Activated CD4-positive, alpha-beta T cell treated with anti-CD3 and anti-CD28 coated beads for 36 hours (primary cell): Measurements from ENCODE around the gene ZNF350. TPM values are rescaled to one million over a fixed set of nuclear protein-coding genes. Genes with fewer than 3 reads are reported as not detected.

Source experiments
- ATAC-seq: fragments of 200-7000 bp; cut with Tn5 transposase; one replicate; pipeline ENCODE4 v1.10.0; 2021; ENCODE audit warnings: mild to moderate bottlenecking, moderate library complexity
- CTCF ChIA-PET: fragments of 350-600 bp; sonication (Branson Sonifier 250); formaldehyde crosslinking; loops from one replicate; lab custom pipeline; 2021; ENCODE audit warnings: antibody characterized with exemption; lab: Charles Lee
- POLR2A ChIA-PET: fragments of 350-600 bp; sonication (Branson Sonifier 250); formaldehyde crosslinking; loops from one replicate; lab custom pipeline; 2021; ENCODE audit warnings: antibody characterized with exemption, inconsistent platforms; lab: Charles Lee
- DNase-seq: peaks from one replicate; pipeline ENCODE4 v3.0.0-alpha.2; 2020
- H3K27ac Mint-ChIP-seq: one replicate; pipeline ENCODE4 v1.8.0; 2021; ENCODE audit warnings: mixed read lengths
- H3K27me3 Mint-ChIP-seq: one replicate; pipeline ENCODE4 v1.8.0; 2021; ENCODE audit warnings: mixed read lengths
- H3K36me3 Mint-ChIP-seq: one replicate; pipeline ENCODE4 v1.8.0; 2021; ENCODE audit warnings: low read depth, mixed read lengths
- H3K4me1 Mint-ChIP-seq: one replicate; pipeline ENCODE4 v1.8.0; 2021; ENCODE audit warnings: mixed read lengths
- H3K4me3 Mint-ChIP-seq: one replicate; pipeline ENCODE4 v1.8.0; 2021; ENCODE audit warnings: mild to moderate bottlenecking, moderate library complexity, mixed read lengths
- H3K9me3 Mint-ChIP-seq: one replicate; pipeline ENCODE4 v1.8.0; 2021; ENCODE audit warnings: low read depth, mixed read lengths
- intact Hi-C, 2 experiments: fragments of 100-400 bp; cut with DNase I in 1 of 2; cut with micrococcal nuclease in 1 of 2; formaldehyde crosslinking; loops; one replicate each; pipeline versions ENCODE4 v1.14.2 to v1.15.1; 2022 to 2024; cut with DNase I, micrococcal nuclease
- total RNA-seq, 2 experiments: library from RNA; stranded (reverse); gene quantifications; one replicate each; pipeline ENCODE4 v1.2.3, GENCODE V29; 2021

The ZNF350 gene
- total RNA-seq, 2 experiments from 2014 or later, result 7.1 to 7.9 TPM

GRCh38 chr19:51926784-51927741 lies 59.6 kb downstream of the ZNF350 start, which contains the start of gene ZNF613:
ZNF613 (plus strand) TSS chr19:51927472; CDS start chr19:51936221, 8,749 bp downstream.
- peak; percentile 91 for DNase-seq
- H3K27me3 Mint-ChIP-seq, result no peaks in the 10 kb centered on the region
- intact Hi-C loops, result loop anchor here (1.0 to 10.0 kb wide), 12 partner anchors 22 to 600 kb away; partner anchors contain the start of genes ZNF350 (in 2 of the 2), PPP2R1A (in 1 of the 2), ZNF615 (in 1 of the 2) and ZNF649 (in 1 of the 2)
- POLR2A ChIA-PET, result no interaction called here
- peaks cover 66% of the 10 kb centered on the region for H3K36me3 Mint-ChIP-seq
- H3K4me3 Mint-ChIP-seq, result peak within 1 kb of the TSS; percentile 95
- CTCF ChIA-PET, result interaction anchor here (0.5 kb wide), 1 partner anchor 1415 kb away, joined by 3 read pairs; no protein-coding TSS in a partner anchor
- H3K9me3 Mint-ChIP-seq, result peaks cover 54% of the 10 kb centered on the region
- ATAC-seq, result peak; percentile 95
- peaks cover 20% of the 10 kb centered on the region for H3K4me1 Mint-ChIP-seq
- peak within 1 kb of the TSS; percentile 97 for H3K27ac Mint-ChIP-seq

GRCh38 chr19:51926426-51926783 lies 60.2 kb downstream of the ZNF350 start:
- peak overlapping the region; percentile 95 for H3K4me3 Mint-ChIP-seq
- peak overlapping the region; percentile 97 for H3K27ac Mint-ChIP-seq
- H3K27me3 Mint-ChIP-seq, result no peaks in the 10 kb centered on the region
- CTCF ChIA-PET, result no interaction called here
- peaks cover 55% of the 10 kb centered on the region for H3K9me3 Mint-ChIP-seq
- peaks cover 66% of the 10 kb centered on the region for H3K36me3 Mint-ChIP-seq
- H3K4me1 Mint-ChIP-seq, result peaks cover 20% of the 10 kb centered on the region
- DNase-seq (no peak), ATAC-seq (no peak)
- POLR2A ChIA-PET, result no interaction called here
- intact Hi-C loops, result loop anchor here (2.0 to 10.0 kb wide), 3 partner anchors 60 to 600 kb away; partner anchors contain the start of genes ZNF350 (in 1 of the 2) and ZNF808 (in 1 of the 2)

GRCh38 chr19:51921949-51922348 lies 64.7 kb downstream of the ZNF350 start:
- no peak for ATAC-seq
- no peak overlapping the region for H3K27ac Mint-ChIP-seq
- H3K4me3 Mint-ChIP-seq, result no peak overlapping the region
- peak; percentile 10 for DNase-seq
- H3K9me3 Mint-ChIP-seq, result peaks cover 64% of the 10 kb centered on the region
- H3K36me3 Mint-ChIP-seq, result peaks cover 43% of the 10 kb centered on the region
- intact Hi-C loops, result loop anchor here in 1 of 2 experiments (10.0 kb wide), 1 partner anchor 217 kb away; no protein-coding TSS in a partner anchor
- peaks cover 9% of the 10 kb centered on the region for H3K4me1 Mint-ChIP-seq
- no peaks in the 10 kb centered on the region for H3K27me3 Mint-ChIP-seq
- ChIA-PET CTCF (no interaction called here), POLR2A (no interaction called here)

- Mint-ChIP-seq H3K36me3 (peaks cover 39% of the 10 kb centered on the region), H3K27ac (no peak overlapping the region), H3K4me1 (no peaks in the 10 kb centered on the region), H3K9me3 (peaks cover 64% of the 10 kb centered on the region), H3K27me3 (no peaks in the 10 kb centered on the region), H3K4me3 (no peak overlapping the region)
- intact Hi-C loops, result loop anchor here in 1 of 2 experiments (10.0 kb wide), 1 partner anchor 215 kb away; no protein-coding TSS in a partner anchor
- ATAC-seq, result no peak
- ChIA-PET POLR2A (no interaction called here), CTCF (interaction anchor here (0.6 kb wide), 1 partner anchor 103 kb away, joined by 3 read pairs; no protein-coding TSS in a partner anchor)
- DNase-seq, result no peak
Observed at GRCh38 chr19:51919606-51920005, 67.0 kb downstream of the ZNF350 start.

- no peaks in the 10 kb centered on the region for H3K4me1 Mint-ChIP-seq
- DNase-seq, result no peak
- H3K27me3 Mint-ChIP-seq, result no peaks in the 10 kb centered on the region
- H3K9me3 Mint-ChIP-seq, result peaks cover 50% of the 10 kb centered on the region
- H3K27ac Mint-ChIP-seq, result no peak overlapping the region
- ATAC-seq, result no peak
- ChIA-PET POLR2A (no interaction called here), CTCF (no interaction called here)
- peaks cover 34% of the 10 kb centered on the region for H3K36me3 Mint-ChIP-seq
- H3K4me3 Mint-ChIP-seq, result no peak overlapping the region
- intact Hi-C loops, result no loop called here
Observed at GRCh38 chr19:51916167-51916566, 70.5 kb downstream of the ZNF350 start.

GRCh38 chr19:51915324-51915867 lies 71.2 kb downstream of the ZNF350 start:
- POLR2A ChIA-PET, result no interaction called here

More at GRCh38 chr19:51915324-51915867, 71.2 kb downstream of the ZNF350 start:
- ATAC-seq (no peak), DNase-seq (no peak)
- peaks cover 2% of the 10 kb centered on the region for H3K27me3 Mint-ChIP-seq
- peaks cover 49% of the 10 kb centered on the region for H3K9me3 Mint-ChIP-seq
- no peak overlapping the region for H3K4me3 Mint-ChIP-seq
- intact Hi-C loops, result no loop called here
- peaks cover 35% of the 10 kb centered on the region for H3K36me3 Mint-ChIP-seq
- CTCF ChIA-PET, result no interaction called here
- H3K27ac Mint-ChIP-seq, result no peak overlapping the region
- H3K4me1 Mint-ChIP-seq, result no peaks in the 10 kb centered on the region

Other genes starting within 250 kb of the ZNF350 start
- not detected for gene FPR1, start 235.0 kb downstream of the ZNF350 start, total RNA-seq
- gene FPR2, start 225.7 kb downstream of the ZNF350 start, total RNA-seq, result not detected
- not detected for gene FPR3, start 191.7 kb downstream of the ZNF350 start, total RNA-seq
- 1 to 10 TPM; 5.7 to 7.2 TPM for gene ZNF577, start 98.9 kb downstream of the ZNF350 start, total RNA-seq
- gene ZNF649, start 81.8 kb downstream of the ZNF350 start, total RNA-seq, result 10 to 100 TPM in 1 of 2 experiments, 1 to 10 TPM in 1; 9.6 to 11.2 TPM
- 1 to 10 TPM; 4.2 to 6.3 TPM for gene ZNF613, start 59.4 kb downstream of the ZNF350 start, total RNA-seq
- gene ZNF615, start 21.4 kb upstream of the ZNF350 start, total RNA-seq, result 1 to 10 TPM; 8.7 to 9.0 TPM
- gene ZNF614, start 41.5 kb upstream of the ZNF350 start, total RNA-seq, result 10 to 100 TPM in 1 of 2 experiments, 1 to 10 TPM in 1; 9.4 to 10.6 TPM
- gene ZNF432, start 62.0 kb upstream of the ZNF350 start, total RNA-seq, result 10 to 100 TPM; 11.5 to 12.8 TPM
- gene ZNF841, start 108.9 kb upstream of the ZNF350 start, total RNA-seq, result 10 to 100 TPM; 18.0 to 20.3 TPM
- 10 to 100 TPM; 13.9 to 15.7 TPM for gene ZNF616, start 153.1 kb upstream of the ZNF350 start, total RNA-seq
- gene ZNF836, start 184.8 kb upstream of the ZNF350 start, total RNA-seq, result 10 to 100 TPM; 10.1 to 11.5 TPM
- gene PPP2R1A, start 203.2 kb upstream of the ZNF350 start, total RNA-seq, result 100 to 1,000 TPM; 215 to 231 TPM